HepG2 (cell line): Measurements from ENCODE around the gene TAL2. TPM values are rescaled to one million over a fixed set of nuclear protein-coding genes. Genes with fewer than 3 reads are reported as not detected.
A peak's percentile ranks its signal among the peaks of the same experiment; 100 is the strongest.

ENCODE experiments used
- ARNT2 ChIP-seq: sonication (generic); formaldehyde crosslinking; IDR thresholded peaks from 2 replicates; pipeline ENCODE4 v1.8.0; 2022; ENCODE audit warnings: mild to moderate bottlenecking, low read depth, missing genetic modification reagents, moderate library complexity
- ESRRA ChIP-seq: sonication (generic); formaldehyde crosslinking; IDR thresholded peaks from 2 replicates; pipeline ENCODE4 v1.5.1; 2020; ENCODE audit warnings: mild to moderate bottlenecking, low read depth, missing genetic modification reagents
- NR1H2 ChIP-seq: sonication (generic); formaldehyde crosslinking; IDR thresholded peaks from 2 replicates; pipeline ENCODE4 v1.8.1; 2022; ENCODE audit warnings: low read depth, missing genetic modification reagents, borderline replicate concordance
- PHF5A ChIP-seq: IDR thresholded peaks from one replicate; pipeline ENCODE4 v1.6.1; 2018; ENCODE audit warnings: low read depth, missing genetic modification reagents; ENCODE audit not compliant: unreplicated experiment
- REL ChIP-seq: sonication (generic); formaldehyde crosslinking; conservative IDR thresholded peaks from 2 replicates; pipeline ENCODE4 v1.8.0; 2022; ENCODE audit warnings: mild to moderate bottlenecking, missing genetic modification reagents, moderate library complexity
- RFX5 ChIP-seq: IDR thresholded peaks from 2 replicates; pipeline ENCODE4 v1.6.1; 2011; ENCODE audit warnings: low read depth, low read length, improper control_type of control experiment
- SMARCC2 ChIP-seq: fragments of 450-650 bp; IDR thresholded peaks from 2 replicates; pipeline ENCODE4 v1.6.1; 2017; ENCODE audit warnings: antibody characterized with exemption, mild to moderate bottlenecking
- SP5 ChIP-seq: IDR thresholded peaks from 2 replicates; pipeline ENCODE4 v1.6.1; 2016; ENCODE audit warnings: low read depth, borderline replicate concordance
- TARDBP ChIP-seq: sonication (generic); formaldehyde crosslinking; IDR thresholded peaks from 2 replicates; pipeline ENCODE4 v1.8.0; 2022; ENCODE audit warnings: mild to moderate bottlenecking, missing genetic modification reagents
- TBL1XR1 ChIP-seq: fragments of 150-350 bp; IDR thresholded peaks from 2 replicates; pipeline ENCODE4 v1.6.1; 2014; ENCODE audit warnings: borderline replicate concordance, low read length; ENCODE audit not compliant: partially characterized antibody
- TGIF2 ChIP-seq: IDR thresholded peaks from 2 replicates; pipeline ENCODE4 v1.6.1; 2016; ENCODE audit warnings: control low read depth, missing compliant biosample characterization
- ZFP37 ChIP-seq: sonication (generic); formaldehyde crosslinking; IDR thresholded peaks from 2 replicates; pipeline ENCODE4 v1.4.0; 2020; ENCODE audit warnings: missing genetic modification reagents, borderline replicate concordance
- ZNF382 ChIP-seq: sonication (generic); formaldehyde crosslinking; IDR thresholded peaks from 2 replicates; pipeline ENCODE4 v1.5.0; 2020; ENCODE audit warnings: missing genetic modification reagents, mild to moderate bottlenecking, borderline replicate concordance
- ZNF607 ChIP-seq: sonication (generic); formaldehyde crosslinking; IDR thresholded peaks from 2 replicates; pipeline ENCODE4 v1.5.1; 2020; ENCODE audit warnings: missing genetic modification reagents, mild to moderate bottlenecking, borderline replicate concordance
- ZNF678 ChIP-seq: sonication (generic); formaldehyde crosslinking; IDR thresholded peaks from 2 replicates; pipeline ENCODE4 v1.4.0; 2020; ENCODE audit warnings: mild to moderate bottlenecking, missing genetic modification reagents
- ZNF777 ChIP-seq: sonication (generic); formaldehyde crosslinking; IDR thresholded peaks from 2 replicates; pipeline ENCODE4 v1.4.0; 2020; ENCODE audit warnings: missing genetic modification reagents
- polyA plus RNA-seq, 8 experiments: library from polyadenylated mRNA; depleted of rRNA in 3 of 8; stranded (reverse) in 7 of 8; unstranded in 1 of 8; fragments of >200 nt; fragmentation: Illumina TruSeq in 4 of 8; extraction: Trizol in 4 of 8; gene quantifications; 2 replicates each; pipeline versions ENCODE4 v1.2.1 to v1.2.3, GENCODE V29; 2011 to 2016; ENCODE audit warnings: low read depth in 4 of 8, missing spikeins in 1 of 8, mixed read lengths in 1 of 8; ENCODE audit not compliant: insufficient read depth in 1 of 8
- total RNA-seq, 5 experiments: library from RNA; depleted of rRNA; stranded (reverse); fragments of >200 nt; fragmentation: Illumina TruSeq; extraction: Trizol; gene quantifications; 2 replicates each; pipeline ENCODE4 v1.2.3, GENCODE V29; 2016; ENCODE audit warnings: low read depth in 1 of 5
- TF ChIP-seq, protein P1 (sequence below): sonication (generic); formaldehyde crosslinking; IDR thresholded peaks from 2 replicates; pipeline ENCODE4 v1.5.0; 2020; ENCODE audit warnings: mild to moderate bottlenecking, missing genetic modification reagents, moderate library complexity
- TF ChIP-seq, protein P2 (sequence below): sonication (generic); formaldehyde crosslinking; IDR thresholded peaks from 2 replicates; pipeline ENCODE4 v1.4.0; 2020; ENCODE audit warnings: mild to moderate bottlenecking, low read depth, missing genetic modification reagents
- TF ChIP-seq, protein P3 (sequence below): IDR thresholded peaks from 2 replicates; pipeline ENCODE4 v1.6.1; 2016; ENCODE audit warnings: missing biosample characterization, missing genetic modification reagents, low read depth
- TF ChIP-seq, protein P4 (sequence below): sonication (generic); formaldehyde crosslinking; IDR thresholded peaks from 2 replicates; pipeline ENCODE4 v1.4.0; 2020; ENCODE audit warnings: mild to moderate bottlenecking, missing genetic modification reagents
- TF ChIP-seq, protein P5 (sequence below): sonication (generic); formaldehyde crosslinking; IDR thresholded peaks from 2 replicates; pipeline ENCODE4 v1.8.1; 2022; ENCODE audit warnings: mild to moderate bottlenecking, missing genetic modification reagents
- TF ChIP-seq, protein P6 (sequence below): IDR thresholded peaks from 2 replicates; pipeline ENCODE4 v1.6.1; 2016; ENCODE audit warnings: missing genetic modification reagents, missing compliant biosample characterization
- TF ChIP-seq, protein P7 (sequence below): sonication (generic); formaldehyde crosslinking; conservative IDR thresholded peaks from 2 replicates; pipeline ENCODE4 v1.4.0; 2020; ENCODE audit warnings: missing genetic modification reagents

TAL2 gene
- total and polyA plus RNA-seq, 2 of the 13 experiments (the other 11 are each of a cell fraction or from before 2014, with no cell fraction given): 0.22 TPM; not detected in 1

DNA sequence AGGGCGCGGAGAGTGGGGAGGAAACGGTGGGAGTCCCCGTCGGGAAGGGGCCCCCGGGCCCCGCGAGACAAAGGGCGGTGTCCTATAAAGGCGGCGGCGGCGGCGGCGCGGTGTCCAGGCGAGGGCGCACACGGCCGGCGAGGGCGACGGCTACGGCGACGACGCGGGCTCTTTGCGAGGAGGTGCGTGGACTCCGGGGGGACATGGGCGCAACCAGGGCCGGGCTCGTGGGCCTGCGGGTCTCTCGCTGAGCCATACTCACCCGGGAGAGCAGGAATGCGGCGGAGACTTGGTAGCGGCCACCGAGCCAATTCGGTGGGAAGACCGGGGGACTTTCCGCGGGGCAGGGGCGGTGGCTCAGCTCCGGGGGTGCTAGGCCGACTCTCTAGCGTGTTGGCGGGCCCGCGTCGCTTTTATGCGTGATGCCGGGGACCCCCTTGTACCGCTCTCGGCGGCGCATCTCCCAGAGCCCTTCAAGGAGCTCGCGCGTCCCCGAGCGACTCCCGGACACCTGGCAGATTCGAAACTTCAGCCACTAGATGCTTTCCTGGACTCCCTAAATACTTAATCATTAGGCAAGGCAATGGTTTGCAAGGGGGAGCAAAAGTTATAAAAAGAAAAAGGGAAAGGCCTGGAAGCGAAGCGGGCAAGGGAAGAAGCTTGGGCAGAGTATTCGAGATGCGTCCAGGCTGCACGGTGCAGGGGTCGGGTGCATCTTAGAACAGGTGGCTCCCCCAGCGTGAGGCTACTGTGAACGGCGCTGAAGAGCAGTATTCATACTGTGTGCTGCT is 5.9 kb upstream of the TAL2 start (continued):
- TF ChIP-seq, protein P1, sequence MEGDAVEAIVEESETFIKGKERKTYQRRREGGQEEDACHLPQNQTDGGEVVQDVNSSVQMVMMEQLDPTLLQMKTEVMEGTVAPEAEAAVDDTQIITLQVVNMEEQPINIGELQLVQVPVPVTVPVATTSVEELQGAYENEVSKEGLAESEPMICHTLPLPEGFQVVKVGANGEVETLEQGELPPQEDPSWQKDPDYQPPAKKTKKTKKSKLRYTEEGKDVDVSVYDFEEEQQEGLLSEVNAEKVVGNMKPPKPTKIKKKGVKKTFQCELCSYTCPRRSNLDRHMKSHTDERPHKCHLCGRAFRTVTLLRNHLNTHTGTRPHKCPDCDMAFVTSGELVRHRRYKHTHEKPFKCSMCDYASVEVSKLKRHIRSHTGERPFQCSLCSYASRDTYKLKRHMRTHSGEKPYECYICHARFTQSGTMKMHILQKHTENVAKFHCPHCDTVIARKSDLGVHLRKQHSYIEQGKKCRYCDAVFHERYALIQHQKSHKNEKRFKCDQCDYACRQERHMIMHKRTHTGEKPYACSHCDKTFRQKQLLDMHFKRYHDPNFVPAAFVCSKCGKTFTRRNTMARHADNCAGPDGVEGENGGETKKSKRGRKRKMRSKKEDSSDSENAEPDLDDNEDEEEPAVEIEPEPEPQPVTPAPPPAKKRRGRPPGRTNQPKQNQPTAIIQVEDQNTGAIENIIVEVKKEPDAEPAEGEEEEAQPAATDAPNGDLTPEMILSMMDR (CRISPR knock-in tag): peak; percentile 74
- TF ChIP-seq, protein P2, sequence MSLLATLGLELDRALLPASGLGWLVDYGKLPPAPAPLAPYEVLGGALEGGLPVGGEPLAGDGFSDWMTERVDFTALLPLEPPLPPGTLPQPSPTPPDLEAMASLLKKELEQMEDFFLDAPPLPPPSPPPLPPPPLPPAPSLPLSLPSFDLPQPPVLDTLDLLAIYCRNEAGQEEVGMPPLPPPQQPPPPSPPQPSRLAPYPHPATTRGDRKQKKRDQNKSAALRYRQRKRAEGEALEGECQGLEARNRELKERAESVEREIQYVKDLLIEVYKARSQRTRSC (CRISPR knock-in tag): no peak
- no peak for TF ChIP-seq PHF5A (CRISPR knock-in tag)
- TF ChIP-seq ZNF382 (CRISPR knock-in tag): no peak
- TF ChIP-seq ESRRA (CRISPR knock-in tag): no peak
- peak; percentile 47; the same call in 1 of the 2 replicates for TF ChIP-seq ZFP37
- TF ChIP-seq ZNF777 (CRISPR knock-in tag): peak; percentile 83
- TF ChIP-seq, protein P3, sequence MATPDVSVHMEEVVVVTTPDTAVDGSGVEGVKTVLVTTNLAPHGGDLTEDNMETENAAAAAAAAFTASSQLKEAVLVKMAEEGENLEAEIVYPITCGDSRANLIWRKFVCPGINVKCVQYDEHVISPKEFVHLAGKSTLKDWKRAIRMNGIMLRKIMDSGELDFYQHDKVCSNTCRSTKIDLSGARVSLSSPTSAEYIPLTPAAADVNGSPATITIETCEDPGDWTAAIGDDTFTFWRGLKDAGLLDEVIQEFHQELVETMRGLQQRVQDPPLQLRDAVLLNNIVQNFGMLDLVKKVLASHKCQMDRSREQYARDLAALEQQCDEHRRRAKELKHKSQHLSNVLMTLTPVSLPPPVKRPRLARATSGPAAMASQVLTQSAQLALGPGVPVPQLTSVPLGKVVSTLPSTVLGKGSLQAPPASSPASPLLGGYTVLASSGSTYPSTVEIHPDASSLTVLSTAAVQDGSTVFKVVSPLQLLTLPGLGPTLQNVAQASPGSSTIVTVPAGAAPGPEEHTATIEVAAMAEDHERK (CRISPR knock-in tag): no peak
- TF ChIP-seq SP5 (CRISPR knock-in tag): no peak
- no peak for TF ChIP-seq REL (CRISPR knock-in tag)
- no peak for TF ChIP-seq RFX5
- TF ChIP-seq ZNF678: no peak
- TF ChIP-seq, protein P4, sequence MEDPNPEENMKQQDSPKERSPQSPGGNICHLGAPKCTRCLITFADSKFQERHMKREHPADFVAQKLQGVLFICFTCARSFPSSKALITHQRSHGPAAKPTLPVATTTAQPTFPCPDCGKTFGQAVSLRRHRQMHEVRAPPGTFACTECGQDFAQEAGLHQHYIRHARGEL: no peak
- TF ChIP-seq TGIF2 (CRISPR knock-in tag): no peak
- TF ChIP-seq TBL1XR1: no peak
- TF ChIP-seq, protein P5, sequence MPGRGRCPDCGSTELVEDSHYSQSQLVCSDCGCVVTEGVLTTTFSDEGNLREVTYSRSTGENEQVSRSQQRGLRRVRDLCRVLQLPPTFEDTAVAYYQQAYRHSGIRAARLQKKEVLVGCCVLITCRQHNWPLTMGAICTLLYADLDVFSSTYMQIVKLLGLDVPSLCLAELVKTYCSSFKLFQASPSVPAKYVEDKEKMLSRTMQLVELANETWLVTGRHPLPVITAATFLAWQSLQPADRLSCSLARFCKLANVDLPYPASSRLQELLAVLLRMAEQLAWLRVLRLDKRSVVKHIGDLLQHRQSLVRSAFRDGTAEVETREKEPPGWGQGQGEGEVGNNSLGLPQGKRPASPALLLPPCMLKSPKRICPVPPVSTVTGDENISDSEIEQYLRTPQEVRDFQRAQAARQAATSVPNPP: 0 out of 2 replicates have a peak, but pooled peaks have one; percentile 37
- no peak for TF ChIP-seq TARDBP
- no peak for TF ChIP-seq ZNF607 (CRISPR knock-in tag)
- TF ChIP-seq, protein P6, sequence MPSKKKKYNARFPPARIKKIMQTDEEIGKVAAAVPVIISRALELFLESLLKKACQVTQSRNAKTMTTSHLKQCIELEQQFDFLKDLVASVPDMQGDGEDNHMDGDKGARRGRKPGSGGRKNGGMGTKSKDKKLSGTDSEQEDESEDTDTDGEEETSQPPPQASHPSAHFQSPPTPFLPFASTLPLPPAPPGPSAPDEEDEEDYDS (CRISPR knock-in tag): no peak
- TF ChIP-seq SMARCC2: no peak
- TF ChIP-seq, protein P7, sequence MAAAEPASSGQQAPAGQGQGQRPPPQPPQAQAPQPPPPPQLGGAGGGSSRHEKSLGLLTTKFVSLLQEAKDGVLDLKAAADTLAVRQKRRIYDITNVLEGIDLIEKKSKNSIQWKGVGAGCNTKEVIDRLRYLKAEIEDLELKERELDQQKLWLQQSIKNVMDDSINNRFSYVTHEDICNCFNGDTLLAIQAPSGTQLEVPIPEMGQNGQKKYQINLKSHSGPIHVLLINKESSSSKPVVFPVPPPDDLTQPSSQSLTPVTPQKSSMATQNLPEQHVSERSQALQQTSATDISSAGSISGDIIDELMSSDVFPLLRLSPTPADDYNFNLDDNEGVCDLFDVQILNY: no peak; the same call in 1 of the 2 replicates
- TF ChIP-seq NR1H2 (CRISPR knock-in tag): 0 out of 2 replicates have a peak, but pooled peaks have one; percentile 49
- TF ChIP-seq ARNT2 (CRISPR knock-in tag): peak; percentile 67; the same call in 1 of the 2 replicates
